ENCODE data around the gene VIPR1. TPM values are rescaled to one million over a fixed set of nuclear protein-coding genes. Genes with fewer than 3 reads are reported as not detected.

Gene VIPR1
- total RNA-seq, 1 experiment from 2014 or later, result 9.4 TPM

DNA sequence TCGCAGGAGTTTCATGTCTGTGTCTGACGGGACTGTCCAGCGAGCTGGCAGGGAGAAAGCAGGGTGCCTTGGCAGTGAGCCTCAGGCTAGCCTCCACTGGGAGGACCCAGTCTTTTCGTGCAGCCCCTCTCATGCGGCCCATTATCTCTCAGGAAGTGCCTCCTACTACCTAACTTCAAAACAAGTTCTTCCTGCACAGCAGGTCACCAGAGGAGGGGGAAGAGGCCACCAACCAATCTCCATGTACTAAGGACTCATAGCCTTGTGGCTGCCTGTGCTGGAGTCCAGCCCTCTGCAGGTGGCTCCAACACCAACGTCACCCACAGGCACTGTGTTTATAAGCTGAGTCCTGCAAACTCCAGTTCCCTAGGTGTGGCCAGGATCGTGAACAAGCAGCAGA, 4.8 kb downstream of the VIPR1 start:
- TF ChIP-seq GTF2I (CRISPR knock-in tag; conservative IDR thresholded peaks at IDR 0.05), result no peak
- TF ChIP-seq ETV6 (CRISPR knock-in tag; IDR thresholded peaks at IDR 0.05), result no peak
- no peak for TF ChIP-seq SMAD3 (CRISPR knock-in tag; IDR thresholded peaks at IDR 0.05; ENCODE audit: borderline replicate concordance)
- TF ChIP-seq TEAD4 (CRISPR knock-in tag; IDR thresholded peaks at IDR 0.05), result no peak
- TF ChIP-seq JAZF1 (CRISPR knock-in tag; IDR thresholded peaks at IDR 0.05), result no peak
- TF ChIP-seq ZNF317 (CRISPR knock-in tag; IDR thresholded peaks at IDR 0.05; ENCODE audit: borderline replicate concordance, low read depth), result no peak
- TF ChIP-seq ZBTB43 (CRISPR knock-in tag; IDR thresholded peaks at IDR 0.05), result no peak
- TF ChIP-seq FOXJ3 (CRISPR knock-in tag; IDR thresholded peaks at IDR 0.05; ENCODE audit: borderline replicate concordance), result no peak
- no peak for TF ChIP-seq ATF1 (CRISPR knock-in tag; IDR thresholded peaks at IDR 0.05)
- no peak for TF ChIP-seq TEAD1 (CRISPR knock-in tag; IDR thresholded peaks at IDR 0.05)
- TF ChIP-seq STAT6 (CRISPR knock-in tag; conservative IDR thresholded peaks at IDR 0.05; ENCODE audit: low read depth), result no peak
- no peak for TF ChIP-seq NR2C2 (CRISPR knock-in tag; IDR thresholded peaks at IDR 0.05)
- Mint-ChIP-seq H3K4me1 (peaks cover 41% of the 10 kb centered on the region), H3K9me3 (no peaks in the 10 kb centered on the region), H3K27me3 (ENCODE audit: low read depth) (peaks cover 24% of the 10 kb centered on the region), H3K4me3 (peak overlapping the region; percentile 12; the same call in 1 of the 2 replicates), H3K27ac (0 out of 2 replicates have a peak overlapping the region, but pooled peaks have one; percentile 6), H3K36me3 (no peaks in the 10 kb centered on the region)
- peak; percentile 7; the same call in 1 of the 2 replicates for ATAC-seq
- ChIA-PET POLR2A (interaction anchor here (0.6 kb wide), 1 partner anchor 242 kb away, joined by 3 read pairs; no protein-coding TSS in a partner anchor), CTCF (interaction anchor here (1.4 to 2.1 kb wide), 2 partner anchors 29 to 40 kb away, joined by 5 to 14 read pairs; no protein-coding TSS in a partner anchor)
- peak; percentile 12 for DNase-seq (ENCODE audit: low spot score)

GRCh38 chr3:42507761-42508335, 5.4 kb downstream of the VIPR1 start:
- Mint-ChIP-seq H3K4me3 (no peak overlapping the region), H3K9me3 (no peaks in the 10 kb centered on the region), H3K27me3 (ENCODE audit: low read depth) (peaks cover 22% of the 10 kb centered on the region), H3K27ac (no peak overlapping the region), H3K36me3 (no peaks in the 10 kb centered on the region), H3K4me1 (peaks cover 40% of the 10 kb centered on the region)
- ChIA-PET CTCF (interaction anchor here (0.6 to 2.1 kb wide), 3 partner anchors 28 to 271 kb away, joined by 3 to 14 read pairs (median 5); no protein-coding TSS in a partner anchor), POLR2A (interaction anchor here (0.6 kb wide), 1 partner anchor 243 kb away, joined by 3 read pairs; no protein-coding TSS in a partner anchor)
- peak; percentile 5 for DNase-seq (ENCODE audit: low spot score)
- no peak for TF ChIP-seq USF1 (CRISPR knock-in tag; IDR thresholded peaks at IDR 0.05)
- ATAC-seq, result no peak

GRCh38 chr3:42508562-42508961, 6.1 kb downstream of the VIPR1 start:
- Mint-ChIP-seq H3K4me3 (no peak overlapping the region), H3K27ac (peak overlapping the region; percentile 13; the same call in 1 of the 2 replicates), H3K9me3 (no peaks in the 10 kb centered on the region), H3K36me3 (no peaks in the 10 kb centered on the region), H3K27me3 (ENCODE audit: low read depth) (peaks cover 15% of the 10 kb centered on the region), H3K4me1 (peaks cover 33% of the 10 kb centered on the region)
- no peak for TF ChIP-seq OVOL2 (CRISPR knock-in tag; IDR thresholded peaks at IDR 0.05; ENCODE audit: borderline replicate concordance)
- DNase-seq (ENCODE audit: low spot score) (peak; percentile 1), ATAC-seq (no peak)
- ChIA-PET POLR2A (no interaction called here), CTCF (interaction anchor here (1.4 to 2.1 kb wide), 3 partner anchors 28 to 244 kb away, joined by 3 to 14 read pairs (median 5); no protein-coding TSS in a partner anchor)

DNA sequence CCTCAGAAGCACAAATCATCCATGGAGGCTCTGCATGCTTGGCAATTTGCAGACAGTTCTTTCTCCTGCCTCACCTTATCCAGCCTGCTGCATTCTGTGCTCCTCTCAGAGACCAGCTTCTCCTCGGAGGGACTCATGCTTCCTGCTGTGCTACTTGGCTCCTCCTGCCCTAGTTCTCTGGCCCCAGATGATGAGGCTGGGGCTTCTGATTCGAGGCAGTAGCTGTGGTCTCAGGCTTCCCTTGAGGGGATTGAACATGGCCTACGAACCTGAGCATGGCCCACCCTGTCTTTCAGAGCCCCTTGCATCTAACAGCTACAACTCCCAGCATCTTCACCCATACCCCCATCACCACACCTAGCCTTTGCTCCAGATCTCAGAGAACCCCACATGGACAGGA, 6.7 kb downstream of the VIPR1 start:
- DNase-seq (ENCODE audit: low spot score) (peak; percentile 3), ATAC-seq (no peak)
- Mint-ChIP-seq H3K4me1 (peaks cover 30% of the 10 kb centered on the region), H3K36me3 (no peaks in the 10 kb centered on the region), H3K27me3 (ENCODE audit: low read depth) (peaks cover 9% of the 10 kb centered on the region), H3K27ac (no peak overlapping the region), H3K9me3 (no peaks in the 10 kb centered on the region), H3K4me3 (no peak overlapping the region)
- POLR2A ChIA-PET, result no interaction called here
- CTCF ChIA-PET, result interaction anchor here (1.1 to 2.1 kb wide), 3 partner anchors 17 to 245 kb away, joined by 3 to 14 read pairs (median 3); no protein-coding TSS in a partner anchor
- TF ChIP-seq NFATC4 (CRISPR knock-in tag; IDR thresholded peaks at IDR 0.05) (no peak), NR3C1 (CRISPR knock-in tag; conservative IDR thresholded peaks at IDR 0.05; ENCODE audit: low read depth) (no peak), ZNF138 (CRISPR knock-in tag; conservative IDR thresholded peaks at IDR 0.05) (no peak), MLX (CRISPR knock-in tag; IDR thresholded peaks at IDR 0.05) (no peak), ZNF281 (CRISPR knock-in tag; IDR thresholded peaks at IDR 0.05) (no peak)
- TF ChIP-seq, protein P1, sequence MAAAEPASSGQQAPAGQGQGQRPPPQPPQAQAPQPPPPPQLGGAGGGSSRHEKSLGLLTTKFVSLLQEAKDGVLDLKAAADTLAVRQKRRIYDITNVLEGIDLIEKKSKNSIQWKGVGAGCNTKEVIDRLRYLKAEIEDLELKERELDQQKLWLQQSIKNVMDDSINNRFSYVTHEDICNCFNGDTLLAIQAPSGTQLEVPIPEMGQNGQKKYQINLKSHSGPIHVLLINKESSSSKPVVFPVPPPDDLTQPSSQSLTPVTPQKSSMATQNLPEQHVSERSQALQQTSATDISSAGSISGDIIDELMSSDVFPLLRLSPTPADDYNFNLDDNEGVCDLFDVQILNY (CRISPR knock-in tag; IDR thresholded peaks at IDR 0.05), result no peak
